HG02571 (cell line): ENCODE measurements around the gene PHTF2.
"Not testable (repeated sequence)": the region's sequence is repeated elsewhere in the genome, so short reads cannot be mapped to it uniquely, and the experiment has no call there.

Experiments
- ATAC-seq: cut with Tn5 transposase; IDR thresholded peaks from one replicate; pipeline ENCODE4 v1.9.1; 2021; ENCODE audit warnings: mild to moderate bottlenecking, moderate library complexity; ENCODE audit not compliant: unreplicated experiment

PHTF2 gene

DNA sequence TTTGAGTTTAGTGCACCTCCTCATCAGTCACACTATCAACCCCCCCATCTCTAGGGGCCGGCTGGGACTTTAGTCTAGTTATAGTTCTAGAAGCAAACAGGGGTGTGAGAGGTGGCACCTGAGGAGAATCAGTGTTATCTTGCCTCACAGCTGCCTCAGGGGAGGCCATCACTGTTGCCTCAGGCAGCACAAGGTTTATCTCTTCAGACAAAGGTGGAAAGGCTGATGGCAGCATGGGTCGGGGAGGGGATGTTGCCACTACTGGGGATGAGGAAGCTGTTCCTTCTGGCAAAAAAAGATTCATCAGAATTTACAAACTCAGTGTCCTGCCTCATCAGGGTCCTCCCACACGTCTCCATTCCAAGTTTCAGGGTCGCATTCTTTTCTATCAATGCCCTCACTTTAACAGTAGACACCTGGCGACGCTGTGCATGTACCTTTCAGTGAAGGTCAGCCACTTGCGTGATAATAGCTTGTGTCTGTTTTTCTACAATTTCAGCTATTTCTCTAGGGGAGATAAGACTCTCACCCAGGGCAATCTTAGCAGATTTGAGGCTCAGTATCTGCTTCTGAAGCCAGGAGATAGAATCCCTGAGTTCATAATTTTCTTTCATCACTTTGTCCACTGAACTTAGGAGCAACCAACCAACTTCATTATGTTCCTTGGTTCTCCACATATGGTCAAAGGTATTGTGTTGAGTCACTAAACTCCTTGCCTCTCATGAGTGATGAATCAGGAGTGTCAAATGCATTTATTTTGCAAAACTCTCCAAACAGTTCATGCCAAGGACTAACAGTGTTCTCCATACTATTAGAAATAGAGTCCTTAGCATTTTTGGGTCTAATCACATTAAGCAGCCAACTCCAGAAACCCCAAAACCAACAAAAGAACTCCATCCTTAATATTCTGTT is 75.1 kb downstream of the PHTF2 start:
- not testable (repeated sequence) for ATAC-seq

- ATAC-seq: no peak
Observed at GRCh38 chr7:77877791-77878190, 79.2 kb downstream of the PHTF2 start.

DNA sequence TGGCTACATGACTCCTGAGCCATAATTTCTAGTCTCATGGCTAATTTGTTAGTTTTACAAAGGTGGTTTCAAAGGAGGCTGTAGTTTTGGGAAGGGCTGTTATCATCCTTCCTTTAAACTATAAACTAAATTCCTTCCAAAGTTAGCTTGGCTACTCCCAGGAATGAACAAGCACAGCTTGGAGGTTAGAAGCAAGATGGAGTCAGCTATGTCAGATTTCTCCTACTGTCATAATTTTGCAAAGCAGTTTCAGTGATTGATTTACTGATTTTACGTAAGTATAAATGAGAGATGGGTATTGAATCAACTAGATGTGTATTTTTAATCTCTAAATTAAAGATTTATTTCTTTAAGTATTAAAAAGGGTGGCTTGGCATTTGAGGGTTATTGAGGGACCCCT is 79.9 kb downstream of the PHTF2 start:
- ATAC-seq: no peak

- no peak for ATAC-seq
Observed at GRCh38 chr7:77879272-77879671, 80.7 kb downstream of the PHTF2 start.

DNA sequence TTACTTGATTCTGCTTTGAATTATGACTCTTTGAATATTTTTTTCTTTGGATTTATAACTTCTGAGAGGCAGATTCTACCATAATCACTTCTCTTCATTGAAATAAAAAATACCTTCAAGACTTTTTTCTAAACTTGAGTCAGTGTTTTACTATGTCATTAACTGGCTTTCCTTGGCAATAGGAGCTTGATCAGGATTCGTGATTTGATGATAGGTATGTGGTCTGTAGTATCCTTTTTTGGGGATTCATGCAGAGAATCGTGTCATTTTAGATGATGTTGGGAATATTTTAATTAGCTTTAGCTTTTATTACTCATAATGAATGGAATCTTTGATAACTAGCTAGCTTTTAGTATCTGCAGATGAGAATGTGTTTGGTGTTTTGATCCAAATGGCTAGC is 83.3 kb downstream of the PHTF2 start:
- ATAC-seq: no peak

DNA sequence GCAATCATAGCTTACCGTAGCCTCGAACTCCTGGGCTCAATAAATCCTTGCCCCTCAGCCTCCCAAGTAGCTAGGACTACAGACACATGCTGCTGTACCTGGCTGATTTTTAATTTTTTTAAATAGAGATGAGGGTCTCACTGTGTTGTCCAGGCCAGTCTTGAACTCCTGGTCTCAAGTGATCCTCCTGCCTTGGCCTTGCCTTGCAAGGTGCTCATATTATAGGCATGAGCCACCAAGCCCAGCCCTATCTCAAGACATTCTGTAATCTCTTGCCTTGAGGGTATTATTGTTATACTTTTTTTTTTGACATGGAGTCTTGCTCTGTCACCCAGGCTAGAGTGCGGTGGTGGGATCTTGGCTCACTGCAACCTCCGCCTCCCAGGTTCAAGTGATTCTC is 86.6 kb downstream of the PHTF2 start:
- no peak for ATAC-seq

DNA sequence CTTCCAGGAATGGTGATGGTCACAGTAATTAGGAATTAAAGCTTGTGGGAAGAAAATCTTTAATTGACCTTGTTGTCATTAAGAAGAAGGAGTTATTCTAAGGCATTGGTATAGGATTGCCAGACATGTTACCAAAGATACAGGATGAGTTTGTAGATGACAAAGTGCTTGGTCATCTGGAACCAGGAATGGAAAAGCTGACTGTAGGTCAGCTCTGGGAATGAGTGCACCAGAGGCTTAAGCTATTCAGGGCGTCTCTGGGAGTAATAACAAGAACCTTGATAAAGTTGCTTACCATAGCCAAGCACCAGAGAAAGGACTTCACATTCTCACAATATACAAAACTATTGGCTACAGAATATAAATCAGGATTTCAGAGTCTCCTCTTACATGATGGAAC is 89.0 kb downstream of the PHTF2 start:
- ATAC-seq: no peak

DNA sequence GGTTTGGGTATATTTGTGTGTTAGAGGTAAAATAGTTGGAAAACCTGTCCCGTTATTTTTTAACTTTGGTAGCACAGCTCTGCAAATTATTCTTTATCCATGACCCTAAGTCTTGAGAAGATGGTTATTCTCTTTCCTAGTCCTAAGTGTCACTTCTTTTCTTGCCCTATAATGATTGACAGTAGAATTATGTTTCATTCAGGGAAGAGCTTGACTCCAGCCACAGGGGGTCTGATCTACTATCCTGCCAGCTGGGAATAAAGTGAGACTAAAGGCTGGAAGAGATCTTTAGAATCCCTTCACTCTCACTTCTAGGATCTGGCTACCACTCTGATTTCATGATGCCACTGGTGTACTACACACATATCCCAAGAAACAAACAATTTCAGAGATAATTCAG is 90.4 kb downstream of the PHTF2 start:
- ATAC-seq: no peak

GRCh38 chr7:77893813-77894212 is 95.2 kb downstream of the PHTF2 start:
- ATAC-seq: no peak

DNA sequence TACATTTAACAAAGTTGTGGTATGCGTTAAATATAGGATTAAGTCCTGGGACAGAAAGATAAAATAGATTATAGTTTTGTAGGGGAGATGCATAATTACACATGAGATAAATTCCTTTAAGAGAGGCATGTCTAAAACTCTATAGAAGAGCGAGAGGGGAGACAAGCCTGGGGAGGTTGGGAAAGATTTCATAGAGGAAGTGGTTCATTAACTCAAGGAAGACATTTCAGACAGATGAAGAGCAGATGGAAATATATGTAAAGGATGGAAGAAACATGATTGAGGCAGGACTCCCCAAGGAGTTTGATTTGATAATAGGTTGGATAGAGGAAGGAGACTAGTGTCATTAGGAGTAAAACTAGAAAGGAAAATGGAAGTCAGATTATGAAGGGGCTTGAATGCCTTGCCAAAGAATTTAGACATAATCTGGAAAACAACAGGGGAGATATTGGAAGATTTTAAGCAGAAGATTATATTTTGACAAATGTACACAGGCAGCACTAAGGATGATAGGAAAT is 96.1 kb downstream of the PHTF2 start:
- ATAC-seq: no peak

GRCh38 chr7:77895905-77896304 is 97.3 kb downstream of the PHTF2 start:
- no peak for ATAC-seq

DNA sequence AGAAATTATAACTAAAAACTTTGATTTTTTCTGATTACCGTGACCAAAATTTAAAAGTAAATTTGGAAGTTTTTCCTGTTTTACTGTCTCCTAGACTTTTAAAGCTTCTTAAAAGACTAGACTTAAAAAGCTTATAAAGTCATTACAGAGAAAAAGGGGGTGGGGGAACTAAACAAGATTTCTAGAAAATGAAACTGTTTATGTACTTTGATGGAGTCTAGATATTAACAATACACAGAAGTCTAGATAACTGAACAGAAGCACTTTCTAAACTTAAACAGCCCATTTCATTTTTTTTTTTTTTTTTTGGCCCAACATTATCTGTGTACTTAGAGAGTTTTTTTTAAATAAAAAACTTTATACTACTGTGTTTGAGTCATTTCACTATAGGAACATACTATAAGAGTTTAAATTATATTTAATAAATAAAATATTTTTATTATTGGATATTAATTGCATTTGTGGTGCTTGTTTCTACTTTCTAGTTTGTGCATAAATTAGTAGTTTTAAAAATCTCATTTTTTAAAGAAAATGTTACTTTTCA is 98.5 kb downstream of the PHTF2 start:
- no peak for ATAC-seq

DNA sequence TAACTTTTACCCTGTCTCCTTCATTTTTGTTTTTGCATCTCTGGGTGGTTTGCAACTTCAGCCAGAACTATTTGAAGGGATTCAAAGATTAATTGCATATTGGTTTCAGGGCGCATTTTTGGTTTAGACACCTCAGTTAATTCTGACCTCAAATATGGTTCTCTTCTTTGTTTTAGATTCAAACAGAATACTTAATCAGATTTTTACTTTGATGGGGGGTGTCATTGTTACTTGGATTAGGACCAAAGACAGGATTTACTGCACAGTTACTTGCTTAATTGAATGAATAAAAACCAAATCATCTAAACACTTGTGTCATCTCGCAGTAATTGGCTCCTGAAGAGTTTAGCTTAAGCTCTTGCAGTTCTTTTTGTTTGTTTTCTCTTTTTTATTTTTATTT is 100.9 kb downstream of the PHTF2 start:
- ATAC-seq: no peak

DNA sequence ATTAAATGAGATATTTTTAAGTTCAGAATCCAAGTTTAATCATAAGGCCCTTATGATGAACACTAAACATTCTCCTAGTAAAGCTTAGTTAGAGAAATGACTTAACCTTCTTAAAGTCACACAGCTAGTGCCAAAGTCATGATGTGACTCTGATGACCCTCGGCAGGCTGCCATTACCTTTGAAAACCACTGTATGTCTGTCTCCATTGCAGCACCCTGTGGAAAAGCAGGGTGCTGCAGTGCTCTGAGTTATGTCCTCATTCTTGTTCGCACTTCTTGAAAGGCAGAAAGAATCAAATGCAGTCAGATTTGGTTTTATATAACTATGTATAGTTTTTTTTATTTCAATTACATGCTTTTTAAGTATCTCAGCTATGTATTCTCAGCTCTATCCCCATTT is 105.0 kb downstream of the PHTF2 start:
- no peak for ATAC-seq

- ATAC-seq: no peak
Observed at GRCh38 chr7:77904252-77904651, 105.7 kb downstream of the PHTF2 start.

DNA sequence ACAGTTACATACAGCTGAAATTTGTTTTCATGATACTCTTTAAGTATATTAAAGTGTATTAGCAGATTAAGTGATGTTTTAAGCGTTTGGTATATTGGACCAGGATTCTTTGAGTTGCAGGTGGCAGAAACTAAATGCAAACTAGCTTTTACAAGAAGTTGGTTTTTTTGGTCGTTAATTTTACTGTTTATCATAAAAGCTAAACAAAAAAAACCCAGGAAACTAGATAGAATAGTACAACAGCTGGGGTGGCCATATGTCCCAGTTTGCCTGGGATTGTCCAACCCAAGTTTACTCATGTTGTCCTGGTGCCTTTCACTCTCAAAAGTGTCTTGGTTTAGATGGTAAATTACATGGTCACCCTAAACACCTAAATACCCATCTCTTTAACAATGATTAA is 108.7 kb downstream of the PHTF2 start:
- ATAC-seq: no peak

- ATAC-seq: no peak
Observed at GRCh38 chr7:77908664-77909063, 110.1 kb downstream of the PHTF2 start.

DNA sequence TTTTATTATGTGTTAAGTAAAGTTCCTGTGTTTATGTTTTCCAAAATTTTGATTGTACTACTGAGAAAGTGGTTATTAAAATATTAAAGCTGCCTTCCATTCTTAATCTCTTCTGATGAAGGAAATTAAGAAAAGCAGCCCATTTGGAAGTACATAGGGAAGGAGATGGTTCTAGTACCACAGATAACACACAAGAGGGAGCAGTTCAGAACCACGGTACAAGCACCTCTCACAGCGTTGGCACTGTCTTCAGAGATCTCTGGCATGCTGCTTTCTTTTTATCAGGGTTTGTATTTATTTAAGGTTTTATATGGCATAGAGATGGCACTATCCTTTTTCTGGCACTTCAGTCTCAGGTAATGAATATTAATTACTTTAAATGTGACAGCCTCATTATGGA is 111.6 kb downstream of the PHTF2 start:
- no peak for ATAC-seq

DNA sequence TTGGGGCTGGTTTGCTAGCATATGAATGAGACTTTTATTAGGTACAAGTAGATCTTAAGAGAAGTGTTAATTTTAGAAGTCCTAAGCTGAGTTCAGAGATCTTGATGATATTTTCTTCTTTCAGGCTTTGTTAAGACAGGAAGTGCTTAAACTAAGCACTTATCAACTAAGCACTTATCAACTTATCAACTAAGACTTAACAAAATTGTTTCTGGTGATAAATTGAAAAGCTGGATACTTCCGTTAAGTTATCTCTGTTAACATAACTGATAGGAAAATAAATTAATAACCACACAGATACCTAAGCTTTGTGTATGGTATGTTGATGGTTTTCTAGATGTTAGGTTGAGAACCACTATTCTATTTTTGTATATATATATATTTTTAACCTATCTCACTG is 113.7 kb downstream of the PHTF2 start:
- ATAC-seq: no peak

DNA sequence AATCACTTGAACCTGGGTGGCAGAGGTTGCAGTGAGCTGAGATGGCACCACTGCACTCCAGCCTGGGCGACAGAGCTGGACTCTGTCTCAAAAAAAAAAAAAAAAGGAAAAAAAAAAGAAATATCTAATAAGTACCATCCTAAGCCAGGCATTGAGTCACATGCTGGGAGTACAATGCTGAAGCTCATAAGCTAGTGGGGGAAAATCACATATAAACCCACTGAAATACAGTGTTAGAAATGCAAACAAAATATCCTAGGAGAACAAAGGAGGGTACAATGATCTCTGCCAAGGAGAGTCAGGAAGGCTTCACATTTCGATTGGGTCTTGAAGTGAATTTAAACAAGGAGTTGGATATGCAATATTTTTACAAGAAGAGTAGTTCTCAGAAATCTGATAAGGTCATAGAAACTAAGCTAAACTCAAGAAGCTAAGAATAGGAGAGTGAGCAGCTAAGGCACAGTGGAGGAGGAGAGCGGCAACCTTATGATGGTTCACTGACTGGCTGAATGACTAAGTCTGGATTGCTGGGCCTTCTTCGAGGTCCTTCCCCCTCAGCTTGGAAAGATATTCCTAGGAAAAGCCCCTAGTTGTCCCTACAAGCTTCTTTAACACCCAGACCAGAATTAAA is 115.5 kb downstream of the PHTF2 start:
- ATAC-seq: no peak

DNA sequence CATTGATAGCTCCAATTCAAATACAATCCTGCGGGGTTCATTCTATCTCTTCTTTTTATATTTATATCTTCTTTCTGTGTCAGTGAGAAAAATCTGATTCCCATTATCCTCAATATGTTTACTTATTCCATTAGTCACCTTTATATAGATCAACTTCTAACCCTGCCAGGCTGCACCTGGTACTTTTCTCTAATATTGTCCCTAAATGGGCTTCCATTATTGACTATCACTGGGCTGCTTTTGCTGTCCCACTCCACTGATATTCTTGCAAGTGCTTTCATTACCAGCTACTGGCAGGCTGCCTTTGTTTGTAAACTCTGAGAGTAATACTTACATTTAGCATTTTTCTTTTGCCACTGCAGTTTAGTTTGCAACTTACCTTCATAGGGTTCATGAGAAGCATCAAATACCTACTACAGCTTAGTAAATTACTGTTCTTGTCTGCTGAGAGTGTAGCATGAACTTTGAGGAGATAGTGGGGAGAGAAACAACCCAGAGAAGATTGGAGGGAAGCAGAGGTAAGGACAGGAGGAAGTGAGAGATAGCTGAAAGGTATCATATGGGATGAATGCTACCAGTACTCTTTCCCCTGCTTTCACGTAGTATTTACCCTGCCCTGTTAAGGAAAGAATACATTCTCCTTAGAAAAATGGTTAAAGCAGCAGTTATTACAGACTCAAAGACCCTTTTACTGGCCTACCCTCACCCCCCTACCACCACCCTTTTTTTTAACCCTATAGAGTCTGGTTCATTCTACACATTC is 119.1 kb downstream of the PHTF2 start:
- no peak for ATAC-seq
